Activated CD4-positive, alpha-beta T cell treated with anti-CD3 and anti-CD28 coated beads, Interleukin-2, amount 50 U/mL, for 24 hours (primary cell): Measurements from ENCODE around the gene PLCXD1.

ENCODE experiments used
- DNase-seq, 2 donors: peaks; one replicate each; pipeline ENCODE4 v3.0.0-alpha.2; 2020; ENCODE audit warnings: low read depth in 1 of 2, low spot score in 1 of 2

The PLCXD1 gene

GRCh38 chrX:333611-334311 lies 52.6 kb downstream of the PLCXD1 start:
- no peak for DNase-seq

DNA sequence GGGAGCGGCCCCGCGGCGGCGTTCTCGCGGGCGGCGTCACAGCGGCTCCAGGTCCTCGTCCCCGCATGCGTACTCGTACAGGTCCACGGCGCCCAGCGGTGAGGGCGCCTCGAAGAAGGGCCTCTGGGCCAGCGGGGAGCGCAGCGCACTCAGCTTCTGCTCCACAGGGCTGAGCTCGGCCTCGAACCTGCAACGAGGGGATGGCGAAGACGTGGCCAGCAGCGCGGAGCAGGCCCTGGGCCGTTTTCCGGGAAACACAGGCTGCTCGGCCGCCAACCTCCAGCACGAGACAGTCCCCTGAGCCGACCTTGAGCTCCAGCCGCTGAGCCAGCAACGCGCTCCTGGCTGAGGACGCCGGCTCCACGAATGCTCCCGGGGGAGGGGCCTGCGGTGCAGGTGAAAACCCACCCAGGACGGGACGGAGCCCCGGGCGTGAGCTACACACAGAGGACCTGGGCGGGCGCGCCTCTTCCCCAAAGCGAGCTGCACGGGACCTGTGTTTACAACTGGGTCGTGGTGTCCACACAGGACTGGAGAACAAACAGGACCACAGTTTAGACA lies 53.2 kb downstream of the PLCXD1 start:
- DNase-seq: no peak

DNA sequence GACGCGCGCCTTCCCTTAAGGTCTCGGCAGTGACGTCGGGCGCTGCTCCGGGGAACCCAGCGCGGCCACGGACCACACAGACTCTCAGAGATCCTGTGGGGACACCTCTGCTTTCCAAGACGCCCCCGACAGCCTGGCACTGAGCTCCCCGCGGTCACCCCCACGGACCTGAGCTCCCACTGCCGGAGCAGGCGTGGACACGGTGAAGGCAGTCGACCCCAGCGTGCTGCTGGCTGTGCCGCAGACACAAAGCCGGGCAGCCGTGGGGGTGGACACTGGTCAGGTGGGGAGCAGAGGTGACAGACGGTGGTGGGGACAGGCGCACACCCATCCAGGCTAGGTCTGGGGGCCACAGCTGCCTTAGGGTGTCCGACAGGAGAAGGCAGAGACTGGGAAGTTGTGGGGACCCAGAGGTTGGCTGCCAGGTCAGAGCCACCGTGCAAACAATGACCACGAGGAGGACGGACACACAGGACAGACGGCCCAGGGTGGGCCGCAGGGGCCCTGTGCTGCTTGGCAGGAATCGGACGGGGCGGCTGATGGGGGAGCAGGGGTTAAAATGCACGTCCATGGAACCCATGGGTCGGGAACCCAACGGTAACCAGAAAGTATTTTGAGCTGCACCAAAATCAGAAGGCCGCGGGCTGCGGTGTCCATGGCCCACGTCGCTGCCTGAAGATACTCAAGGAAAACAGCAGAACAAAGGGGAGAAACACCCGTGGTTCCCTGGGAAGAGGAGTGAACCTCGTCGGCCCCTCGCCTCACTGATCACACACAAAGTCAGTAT lies 54.0 kb downstream of the PLCXD1 start:
- DNase-seq: no peak

DNA sequence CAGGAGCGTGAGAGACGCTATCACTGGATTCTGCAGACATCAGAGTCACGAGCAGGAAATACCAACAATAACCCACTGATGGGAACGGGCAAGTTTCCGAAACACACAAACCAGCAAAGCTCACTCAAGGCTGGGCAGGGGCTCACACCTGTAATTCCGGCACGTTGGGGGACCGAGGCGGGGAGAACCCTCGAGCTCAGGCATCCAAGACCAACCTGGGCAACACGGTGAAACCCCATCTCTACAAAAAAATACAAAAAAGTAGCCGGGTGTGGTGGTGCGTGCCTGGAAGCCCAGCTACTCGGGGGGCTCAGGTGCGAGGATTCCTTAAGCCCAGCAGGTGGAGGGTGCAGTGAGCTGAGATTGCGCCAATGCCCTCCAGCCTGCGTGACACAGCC lies 54.6 kb downstream of the PLCXD1 start:
- DNase-seq: no peak

DNA sequence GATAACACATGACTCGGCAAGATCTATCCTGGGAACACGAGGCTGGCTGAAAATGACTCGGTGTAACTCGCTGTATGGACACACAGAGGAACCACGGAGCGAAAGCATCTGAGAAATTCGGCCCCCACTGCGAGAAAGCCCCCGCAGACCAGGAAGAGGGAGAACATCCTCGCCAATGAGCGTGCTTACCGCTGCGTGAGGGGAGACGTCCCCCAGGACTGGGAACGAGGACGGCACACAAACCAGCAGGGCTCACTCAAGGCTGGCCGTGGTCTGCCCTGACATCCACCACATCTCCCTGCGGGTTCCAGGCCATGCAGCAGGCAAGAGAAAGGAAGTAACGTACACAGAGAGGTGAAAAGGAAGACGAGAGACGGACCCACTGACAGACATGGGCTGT lies 55.0 kb downstream of the PLCXD1 start:
- DNase-seq: no peak

DNA sequence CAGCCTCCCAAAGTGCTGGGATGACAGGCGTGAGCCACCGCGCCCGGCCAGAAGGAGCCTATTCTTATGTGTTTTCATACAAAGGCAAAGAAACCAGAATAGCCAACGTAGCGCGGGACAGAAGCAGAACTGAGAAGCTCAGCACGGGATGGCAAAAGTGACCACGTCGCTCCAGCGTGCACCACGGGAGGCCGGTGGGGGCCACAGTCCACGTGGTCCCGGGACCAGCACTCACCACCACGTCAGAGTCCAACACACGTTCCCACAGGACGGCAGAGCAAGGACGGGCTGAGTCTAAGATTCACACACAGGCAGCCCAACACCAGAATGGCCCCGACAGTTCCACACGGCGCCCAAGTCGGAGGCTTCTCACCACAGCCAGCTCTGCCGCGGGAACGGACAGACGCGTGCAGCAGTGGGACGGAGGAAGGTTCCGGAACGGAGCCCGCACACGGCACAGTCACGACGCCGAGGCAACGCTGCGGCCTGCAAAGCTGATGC lies 56.2 kb downstream of the PLCXD1 start:
- no peak for DNase-seq

DNA sequence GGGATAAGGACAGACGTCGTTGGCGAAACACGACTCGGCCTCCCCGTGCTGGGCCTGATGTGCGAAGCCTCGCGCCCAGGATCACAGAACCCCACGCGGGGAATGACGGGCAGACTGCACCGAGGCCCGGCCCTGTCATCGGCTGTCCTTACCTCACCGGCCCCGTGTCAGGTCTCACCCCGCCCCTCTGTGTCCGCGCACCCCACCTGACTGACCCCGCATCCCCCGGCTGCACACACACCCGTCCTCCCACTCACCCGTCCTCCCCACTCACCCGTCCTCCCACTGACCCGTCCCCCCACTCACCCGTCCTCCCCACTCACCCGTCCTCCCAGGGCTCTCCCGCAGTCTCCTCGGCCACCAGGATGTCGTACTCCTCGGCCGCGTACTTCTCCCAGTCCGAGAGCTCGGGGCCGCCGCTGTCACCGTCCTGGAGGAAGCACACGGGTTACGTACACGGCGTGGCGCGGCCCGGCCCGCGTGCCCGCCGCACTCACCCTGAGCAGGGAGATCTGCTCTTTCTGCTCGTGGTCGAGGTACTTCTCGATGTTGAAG lies 57.2 kb downstream of the PLCXD1 start:
- no peak for DNase-seq

GRCh38 chrX:338836-339400 lies 57.7 kb downstream of the PLCXD1 start:
- DNase-seq: no peak

- no peak for DNase-seq
These were observed 58.9 kb downstream of the PLCXD1 start for GRCh38 chrX:340121-340520.

DNA sequence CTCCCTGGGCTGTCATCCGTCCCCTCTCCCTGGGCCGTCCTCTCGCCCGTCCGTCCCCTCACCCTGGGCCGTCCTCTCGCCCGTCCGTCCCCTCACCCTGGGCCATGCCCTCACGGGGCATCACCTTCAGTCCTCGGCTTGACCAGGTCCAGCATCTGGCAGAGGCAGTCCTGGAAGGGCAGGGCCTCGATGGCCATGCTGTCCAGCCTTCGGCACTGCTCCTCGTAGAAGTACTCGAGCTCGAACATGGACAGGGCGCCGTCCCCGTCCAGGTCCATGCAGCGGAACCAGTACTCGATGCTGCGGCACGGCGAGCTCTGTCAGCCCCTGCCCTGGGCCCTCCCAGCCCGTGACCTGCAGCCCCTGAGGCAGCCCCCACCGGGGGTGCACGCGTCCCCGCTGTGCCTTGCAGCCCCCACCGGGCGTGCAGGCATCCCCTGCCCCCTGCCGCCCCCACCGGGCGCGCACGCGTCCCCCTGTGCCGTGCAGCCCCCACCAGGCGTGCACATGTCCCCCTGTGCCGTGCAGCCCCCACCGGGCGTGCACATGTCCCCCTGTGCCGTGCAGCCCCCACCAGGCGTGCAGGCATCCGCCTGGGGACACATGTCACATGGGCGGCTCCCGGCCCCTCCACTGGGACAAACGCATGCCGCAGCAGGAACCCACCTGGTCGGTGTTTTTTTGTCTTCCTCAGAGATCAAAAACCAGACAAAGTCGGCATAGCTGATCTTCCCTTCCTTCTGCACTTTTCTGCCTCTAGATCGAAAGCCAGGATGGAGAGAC lies 59.7 kb downstream of the PLCXD1 start:
- no peak for DNase-seq

DNA sequence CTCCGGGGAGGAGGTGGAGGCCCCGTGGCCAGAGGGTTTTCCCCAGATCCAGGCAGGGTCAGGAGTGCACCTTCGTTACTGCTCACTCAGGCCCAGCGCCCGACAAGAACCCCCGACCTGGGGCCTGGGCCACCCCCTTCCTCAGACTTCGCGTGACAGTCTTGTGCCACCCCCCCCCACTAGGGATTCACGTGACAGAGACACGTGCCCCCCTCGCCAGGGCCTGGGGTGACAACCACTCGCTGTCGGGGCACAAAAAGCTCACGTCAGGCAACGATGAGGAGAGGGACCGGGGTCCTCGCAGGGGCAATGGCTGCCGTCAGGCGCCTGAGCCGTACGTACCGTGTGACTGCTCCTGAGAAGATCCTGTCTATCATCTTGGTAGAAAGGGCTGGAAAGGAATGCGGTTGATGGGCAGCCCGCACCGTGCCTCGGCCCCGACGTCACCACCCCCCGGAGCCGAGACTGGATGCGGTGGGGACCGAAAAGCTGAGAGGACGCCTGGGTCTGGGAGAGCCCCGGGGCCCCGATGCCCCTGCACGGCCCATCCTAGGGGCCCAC lies 60.4 kb downstream of the PLCXD1 start:
- no peak for DNase-seq

GRCh38 chrX:344371-344901 lies 63.3 kb downstream of the PLCXD1 start:
- DNase-seq: no peak

GRCh38 chrX:345020-345925 lies 64.1 kb downstream of the PLCXD1 start:
- no peak for DNase-seq

DNA sequence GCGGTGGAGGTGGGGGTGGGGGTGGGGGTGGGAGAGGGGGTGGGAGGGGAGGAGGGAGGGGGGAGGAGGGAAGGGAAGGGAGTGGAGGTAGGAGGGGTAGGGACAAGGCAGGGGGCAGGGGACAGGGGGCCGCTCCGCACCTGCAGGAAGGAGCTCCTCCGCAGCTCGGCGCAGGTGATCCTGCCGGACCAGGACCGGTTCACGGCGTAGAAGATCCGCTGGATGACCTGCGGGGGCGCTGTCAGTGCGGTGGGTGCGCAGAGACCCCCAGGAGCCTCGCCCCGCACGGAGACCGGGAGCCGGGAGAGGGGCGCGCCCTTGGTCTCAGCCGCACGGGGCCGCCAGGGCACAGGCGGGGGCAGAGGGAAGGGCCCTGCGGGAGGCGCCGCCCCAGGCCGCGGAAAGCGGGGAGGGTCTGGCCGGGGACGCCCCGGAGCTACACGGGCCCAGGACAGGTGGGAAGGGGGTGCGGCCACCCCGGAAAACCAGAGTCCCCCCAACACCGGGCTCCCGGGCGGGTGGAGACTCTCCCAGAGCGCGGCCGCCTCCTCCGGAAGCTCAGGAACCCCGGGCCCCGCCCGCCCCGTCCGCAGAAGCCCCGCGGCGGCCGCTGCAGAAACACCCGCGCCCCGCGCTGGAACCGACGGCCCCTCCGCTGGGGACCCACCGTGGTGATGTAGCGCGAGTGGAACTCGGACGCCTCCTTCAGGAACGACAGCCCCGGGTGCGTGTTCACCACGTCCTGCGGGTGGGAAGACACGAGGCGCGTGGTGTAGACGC lies 65.0 kb downstream of the PLCXD1 start:
- DNase-seq: no peak

DNA sequence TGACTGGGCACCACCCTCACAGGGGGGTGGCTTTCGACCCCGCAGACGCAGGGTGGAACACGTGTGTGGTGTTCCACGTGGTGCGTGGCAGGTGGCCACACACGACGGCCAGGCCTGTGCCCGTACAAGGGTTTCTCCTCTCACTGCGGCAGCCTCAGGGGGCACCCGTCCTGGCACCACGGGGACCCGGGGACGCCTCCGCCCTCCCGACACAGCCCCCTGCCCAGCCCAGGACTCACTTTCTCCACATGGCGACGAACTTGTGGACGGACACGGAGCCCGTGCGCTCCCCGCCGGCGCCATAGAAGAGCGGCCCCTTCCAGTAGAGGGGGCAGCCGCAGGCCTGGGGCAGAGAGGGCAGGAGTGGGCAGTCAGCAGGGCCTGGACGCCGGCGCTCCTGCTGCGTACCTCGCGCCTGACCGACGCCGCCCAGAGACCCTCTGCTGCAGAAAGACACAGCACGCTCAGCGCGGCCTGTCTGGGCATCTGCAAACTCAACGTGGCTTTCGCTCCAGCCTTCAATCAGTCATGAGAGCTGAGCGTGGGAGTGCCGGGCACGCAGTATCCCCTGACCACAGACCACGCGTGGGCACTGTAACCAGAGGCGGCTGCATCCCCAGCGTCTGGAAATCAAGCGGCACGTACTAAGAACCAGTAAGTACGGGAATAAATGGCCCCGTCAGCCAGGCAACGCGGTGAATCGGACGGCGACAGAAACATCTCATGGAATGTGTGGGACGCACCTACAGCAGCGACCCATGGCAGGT lies 66.4 kb downstream of the PLCXD1 start:
- no peak for DNase-seq

DNA sequence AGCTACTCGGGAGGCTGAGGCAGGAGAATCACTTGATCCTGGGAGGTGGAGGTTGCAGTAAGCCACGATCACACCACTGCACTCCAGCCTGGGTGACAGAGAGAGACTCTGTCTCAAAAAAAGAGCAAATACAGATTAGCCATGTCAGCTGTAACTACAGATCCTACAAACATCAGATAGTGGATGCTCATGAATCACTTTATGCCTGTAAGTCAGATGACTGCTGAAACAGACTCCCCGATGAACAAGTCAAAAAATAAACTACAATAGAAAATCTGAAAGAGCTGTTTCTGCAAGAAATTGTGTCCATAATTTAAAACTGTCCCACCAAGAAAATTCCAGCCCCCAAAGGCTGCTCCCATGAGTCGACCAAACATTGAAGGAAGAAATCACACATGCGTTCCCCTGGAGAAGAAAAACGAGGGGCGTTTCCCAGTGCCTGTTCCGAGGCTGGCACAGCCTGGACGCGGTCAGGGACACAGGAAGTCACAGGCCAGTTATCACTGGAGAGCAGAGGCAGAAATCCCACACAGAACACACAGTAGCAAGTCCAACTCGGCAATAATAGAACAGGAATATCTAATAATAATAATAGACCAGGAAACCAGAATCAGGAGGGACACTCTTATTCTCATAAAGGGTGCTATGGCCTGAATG lies 67.4 kb downstream of the PLCXD1 start:
- DNase-seq: no peak

DNA sequence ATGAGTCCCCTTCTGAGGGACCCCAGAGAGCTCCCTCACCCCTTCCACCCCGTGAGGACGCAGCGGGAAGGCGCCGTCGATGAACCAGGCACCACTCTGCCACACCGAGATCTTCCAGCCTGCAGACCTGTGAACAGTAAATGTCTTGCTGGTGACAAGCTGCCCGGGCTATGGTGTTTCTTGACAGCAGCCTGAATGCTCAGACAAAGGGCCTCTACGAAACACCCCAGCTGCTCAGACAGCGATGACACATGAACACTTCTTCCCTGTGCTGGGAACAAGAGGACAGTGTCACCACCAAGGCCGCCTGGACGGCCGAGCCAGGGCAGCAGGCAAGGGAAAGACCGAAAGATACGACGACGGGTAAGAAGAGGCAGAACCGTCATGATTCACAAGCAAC lies 68.0 kb downstream of the PLCXD1 start:
- DNase-seq: no peak
